ENCODE results near the gene IAPP.
"Not testable (repeated sequence)": the region's sequence is repeated elsewhere in the genome, so short reads cannot be mapped to it uniquely, and the experiment has no call there.

Gene IAPP

DNA sequence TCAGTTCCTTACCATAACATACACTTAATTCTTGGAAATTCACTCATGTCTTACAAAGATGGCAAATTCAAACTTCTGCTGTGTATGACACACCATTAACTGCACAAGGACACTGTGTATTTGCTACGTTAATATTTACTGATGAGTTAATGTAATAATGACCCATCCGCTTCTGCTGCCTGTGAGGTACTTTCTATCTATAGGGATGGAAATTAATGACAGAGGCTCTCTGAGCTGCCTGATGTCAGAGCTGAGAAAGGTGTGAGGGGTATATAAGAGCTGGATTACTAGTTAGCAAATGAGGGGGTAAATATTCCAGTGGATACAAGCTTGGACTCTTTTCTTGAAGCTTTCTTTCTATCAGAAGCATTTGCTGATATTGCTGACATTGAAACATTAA lies at the start of gene IAPP:
IAPP (plus strand) TSS at position 301 of the 400 bp plus-strand sequence. CDS start 450 bp downstream, outside the sequence.
- DNase-seq = no peak

DNA sequence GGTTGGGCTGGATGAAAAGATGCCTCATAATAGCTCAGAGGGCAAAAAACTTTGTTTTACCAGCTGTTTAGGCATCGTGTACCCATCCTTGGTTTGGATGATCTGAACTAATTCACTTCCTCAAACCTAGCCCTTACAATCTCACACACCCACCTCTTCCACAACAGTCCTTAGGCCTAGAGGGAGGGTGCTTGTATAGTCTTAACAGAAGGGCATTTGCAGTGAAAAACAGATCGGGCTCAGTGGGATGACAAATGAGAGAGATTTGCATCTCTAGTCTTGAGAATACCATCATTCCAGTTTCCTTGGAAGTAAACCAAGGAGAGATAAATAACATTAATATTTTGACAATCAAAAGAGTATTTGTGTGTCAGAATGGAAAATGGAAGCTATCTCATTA lies 49.0 kb upstream of the IAPP start:
- no peak for DNase-seq

DNA sequence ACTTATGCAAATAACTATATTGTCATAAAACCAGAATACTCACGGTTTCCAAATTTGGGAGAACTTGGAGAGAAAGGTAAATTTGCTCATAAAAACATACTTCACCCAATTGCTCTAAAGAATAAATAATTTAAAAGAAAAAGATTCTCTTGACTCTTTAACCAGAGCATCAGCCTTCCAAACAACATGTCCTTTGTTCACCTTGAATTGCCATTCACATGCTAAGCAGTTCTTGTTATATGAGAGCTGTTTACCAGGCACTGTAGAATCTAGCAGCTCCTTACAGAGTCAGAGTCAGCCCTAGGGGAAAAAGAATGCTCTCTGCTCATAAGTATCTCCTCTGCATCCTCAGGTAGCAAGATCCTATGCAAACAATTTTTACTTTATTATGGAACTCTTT lies 48.2 kb upstream of the IAPP start:
- no peak for DNase-seq

DNA sequence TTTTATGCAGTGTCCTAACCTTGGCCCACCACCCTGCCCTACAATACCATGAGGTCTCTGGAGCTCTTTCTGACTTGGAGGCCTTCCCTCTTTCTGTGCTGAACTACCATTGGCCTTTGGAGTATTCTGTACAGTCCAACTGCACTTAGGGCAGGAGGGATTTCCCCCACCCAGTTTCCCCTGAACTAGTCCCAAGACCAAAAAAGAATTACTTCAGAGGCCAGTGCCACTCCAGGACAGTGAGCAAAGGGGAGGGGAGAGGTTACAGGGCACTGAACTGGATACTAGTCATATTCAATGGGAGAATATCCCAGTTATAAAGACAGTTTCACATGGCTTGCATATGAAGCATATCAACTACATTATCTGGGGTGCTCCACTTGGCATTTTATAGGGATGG lies 44.1 kb upstream of the IAPP start:
- no peak for DNase-seq

DNA sequence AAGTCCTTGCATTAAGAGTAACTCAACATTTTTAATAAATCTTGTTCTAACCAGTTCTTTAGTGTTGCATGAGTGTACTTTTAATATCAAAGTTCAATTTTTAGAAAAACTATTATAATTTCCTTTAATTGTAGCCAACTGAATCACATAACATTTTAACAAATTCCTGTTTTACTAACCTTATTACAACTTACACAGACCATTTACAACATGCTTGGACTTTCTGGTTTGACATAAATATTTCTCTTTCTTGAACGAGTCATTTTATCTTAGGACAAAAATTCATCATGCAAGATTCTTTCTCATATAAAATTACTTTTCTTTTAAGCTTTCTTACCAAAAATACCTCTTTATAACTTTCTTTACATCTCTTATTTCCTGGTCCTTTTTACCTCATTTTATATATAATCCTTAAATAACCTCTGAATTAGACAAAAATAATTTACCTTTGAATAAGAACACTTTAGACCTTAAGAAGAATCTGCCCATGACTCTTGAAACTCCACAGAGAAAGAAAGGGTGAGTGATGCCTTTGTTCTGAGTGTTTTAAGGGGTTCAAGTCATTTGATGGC lies 41.9 kb upstream of the IAPP start:
- no peak for DNase-seq

DNA sequence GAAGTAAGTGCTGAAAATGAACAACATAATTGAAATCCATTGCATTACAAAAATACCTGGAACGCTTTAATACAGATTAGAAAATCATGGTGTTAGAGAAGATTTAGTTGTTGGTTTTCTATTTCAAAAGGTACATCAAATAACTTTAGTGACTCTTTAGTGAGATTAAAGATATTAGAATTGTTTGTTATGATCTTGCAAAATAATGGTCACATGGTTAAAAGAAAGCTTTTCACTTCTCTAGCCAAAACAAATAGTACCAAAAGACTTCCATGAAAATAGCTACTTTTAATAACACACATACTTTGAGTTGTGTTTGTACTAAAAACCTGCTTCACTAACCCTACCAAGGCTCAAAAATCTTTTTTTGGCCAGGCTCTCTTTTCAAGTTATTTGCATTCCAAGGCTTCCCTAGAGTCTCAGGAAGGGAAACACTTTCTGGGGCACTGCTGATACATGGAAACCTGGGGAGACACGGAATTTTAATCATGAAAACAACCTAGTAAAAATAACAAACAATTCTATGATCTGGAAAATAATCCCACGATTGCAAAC lies 37.9 kb upstream of the IAPP start, which contains the start of gene SLCO1A2:
SLCO1A2 (minus strand) TSS at position 147 of the 555 bp plus-strand sequence. CDS start 270 bp downstream, outside the sequence.
- no peak for DNase-seq

DNA sequence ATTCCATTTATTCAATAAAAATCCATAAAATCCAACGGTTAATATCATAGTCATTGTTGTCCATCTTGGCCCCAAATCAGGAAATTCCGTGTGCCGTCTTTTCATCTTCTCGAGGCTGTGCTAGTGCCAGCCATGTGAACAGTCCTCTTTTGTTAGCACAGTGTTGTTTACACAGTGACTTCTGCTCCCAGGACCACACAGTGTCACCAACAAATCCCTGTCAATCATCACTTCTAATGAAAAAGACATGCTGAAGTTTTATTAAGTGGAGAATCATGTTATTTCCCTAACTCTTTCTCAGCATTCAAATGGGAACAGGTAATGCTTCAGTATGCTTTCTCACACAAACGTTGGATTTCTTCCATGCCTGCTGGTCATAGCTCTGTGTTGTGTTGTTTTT lies 36.0 kb upstream of the IAPP start:
- DNase-seq = no peak

DNA sequence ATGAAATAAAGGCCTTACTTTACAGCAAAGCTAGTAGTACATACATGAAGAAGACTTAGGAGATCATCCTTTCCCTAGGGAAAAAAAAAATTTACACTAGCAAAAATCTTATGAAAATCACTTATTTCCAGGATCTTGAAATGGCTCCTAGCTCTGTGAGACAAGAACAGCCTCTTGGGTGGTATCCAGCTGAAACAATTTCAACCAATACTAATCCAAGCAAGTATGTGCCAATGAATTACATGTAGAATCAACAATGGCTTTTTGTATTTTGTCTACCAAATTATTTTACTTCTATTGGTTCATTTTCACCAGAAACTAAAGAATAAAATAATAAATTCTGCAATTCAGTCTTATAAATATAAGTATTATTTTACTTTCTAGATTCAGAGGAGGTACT lies 35.2 kb upstream of the IAPP start:
- DNase-seq = no peak

DNA sequence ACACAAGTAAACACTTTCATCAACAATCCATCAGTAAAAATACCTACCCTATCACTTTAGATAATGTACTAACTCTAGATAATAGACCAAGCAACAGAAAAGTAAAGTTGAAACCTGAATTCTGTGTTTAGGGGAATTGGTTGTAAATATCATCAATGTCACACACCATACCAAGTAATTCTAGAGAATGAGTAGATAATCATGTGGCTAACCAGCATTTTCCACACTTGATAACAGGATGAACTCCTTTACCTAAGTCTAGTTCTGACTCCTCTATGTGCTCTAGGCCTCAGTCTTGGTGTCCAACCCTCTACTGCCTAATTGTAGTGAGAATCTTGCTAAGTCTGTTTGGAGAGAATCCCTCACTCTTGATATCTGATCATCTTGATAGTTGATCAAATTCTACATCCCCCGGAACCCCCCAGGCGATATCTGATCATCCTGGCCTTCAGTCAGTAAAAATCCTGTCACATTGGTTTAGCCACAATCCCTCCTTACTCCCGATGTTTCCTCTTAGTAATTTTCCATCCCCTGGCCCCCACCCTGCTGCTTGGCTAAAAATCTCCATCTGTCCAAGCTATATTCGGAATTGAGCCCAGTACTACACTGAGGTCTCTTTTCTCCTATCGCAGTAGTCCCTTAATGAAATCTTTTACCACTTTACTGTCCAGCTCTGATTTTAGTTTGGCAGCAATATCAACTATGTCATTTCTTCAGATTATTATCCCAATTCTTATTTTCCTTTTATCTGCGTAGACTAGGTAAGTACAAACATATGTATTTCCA lies 34.5 kb upstream of the IAPP start:
- no peak for DNase-seq

DNA sequence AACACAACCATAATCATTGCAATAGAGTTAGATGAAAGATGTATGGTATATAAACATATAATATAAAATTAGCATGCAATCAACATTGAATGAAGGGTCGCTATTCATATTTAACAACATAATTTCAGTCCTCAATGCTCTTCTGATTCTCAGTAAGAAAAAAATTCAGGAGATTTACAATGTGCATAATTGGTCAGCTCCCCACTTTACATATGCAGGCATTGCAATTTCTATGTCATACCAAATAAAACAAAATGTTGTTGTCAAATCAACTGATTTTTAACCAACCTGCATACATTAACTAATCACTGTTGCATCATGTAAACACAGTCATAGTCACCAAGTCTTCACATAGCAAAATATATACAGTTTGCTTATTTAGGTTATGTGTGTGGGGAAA lies 32.8 kb upstream of the IAPP start:
- no peak for DNase-seq

DNA sequence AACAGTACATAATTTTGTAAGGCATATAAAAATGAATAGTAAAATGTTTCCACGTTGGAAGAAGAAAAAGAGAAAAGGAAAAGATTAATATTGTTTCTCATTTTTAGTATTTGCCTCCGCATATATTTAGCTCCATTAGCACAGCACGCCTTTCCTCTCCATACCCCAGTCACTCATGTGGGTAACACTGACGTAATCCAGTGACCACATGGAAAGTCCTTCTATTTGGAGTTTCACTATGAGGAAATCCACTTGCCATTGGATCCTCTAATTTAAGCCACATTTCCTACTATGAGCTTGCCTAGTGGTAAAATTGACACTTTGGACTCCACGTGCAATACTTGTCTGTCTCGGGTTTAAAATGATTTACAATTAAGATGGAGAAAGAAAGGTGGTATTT lies 32.3 kb upstream of the IAPP start:
- no peak for DNase-seq

DNA sequence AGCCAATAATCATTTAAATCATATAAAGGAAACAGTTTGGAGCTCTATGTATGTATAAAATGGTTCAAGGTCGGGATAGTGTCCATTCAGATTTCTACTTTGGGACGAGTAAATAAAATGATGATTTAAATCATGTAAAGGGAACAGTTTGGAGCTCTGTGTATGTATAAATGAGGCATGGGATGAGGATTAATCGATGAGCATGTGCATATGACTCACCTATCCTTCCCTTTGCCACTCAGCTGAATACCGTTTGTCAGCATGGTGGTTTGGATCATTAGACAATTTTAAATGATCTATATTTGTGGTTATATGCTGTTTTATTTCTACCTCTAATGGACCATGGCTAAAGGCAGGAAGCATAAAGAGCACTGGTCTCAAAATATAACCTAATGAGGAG lies 30.9 kb upstream of the IAPP start:
- no peak for DNase-seq

DNA sequence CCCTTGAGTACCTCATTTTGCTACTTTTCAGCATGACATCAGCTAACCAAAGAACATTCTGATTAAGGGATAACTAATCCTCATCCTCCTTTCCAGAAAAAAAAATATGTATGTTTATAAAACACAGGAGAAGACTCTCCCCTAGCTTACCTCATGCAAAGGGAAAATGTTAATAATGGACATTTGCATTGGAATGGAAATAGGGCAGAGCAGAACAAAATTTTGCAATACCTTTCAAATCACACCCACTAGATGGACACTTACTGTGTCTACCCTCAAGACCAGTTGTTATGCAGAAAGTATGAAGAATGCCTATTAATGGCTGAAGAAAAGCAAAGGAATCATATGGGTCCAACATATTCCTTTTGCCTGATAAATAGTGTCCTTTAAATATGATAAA lies 29.1 kb upstream of the IAPP start:
- DNase-seq = no peak

DNA sequence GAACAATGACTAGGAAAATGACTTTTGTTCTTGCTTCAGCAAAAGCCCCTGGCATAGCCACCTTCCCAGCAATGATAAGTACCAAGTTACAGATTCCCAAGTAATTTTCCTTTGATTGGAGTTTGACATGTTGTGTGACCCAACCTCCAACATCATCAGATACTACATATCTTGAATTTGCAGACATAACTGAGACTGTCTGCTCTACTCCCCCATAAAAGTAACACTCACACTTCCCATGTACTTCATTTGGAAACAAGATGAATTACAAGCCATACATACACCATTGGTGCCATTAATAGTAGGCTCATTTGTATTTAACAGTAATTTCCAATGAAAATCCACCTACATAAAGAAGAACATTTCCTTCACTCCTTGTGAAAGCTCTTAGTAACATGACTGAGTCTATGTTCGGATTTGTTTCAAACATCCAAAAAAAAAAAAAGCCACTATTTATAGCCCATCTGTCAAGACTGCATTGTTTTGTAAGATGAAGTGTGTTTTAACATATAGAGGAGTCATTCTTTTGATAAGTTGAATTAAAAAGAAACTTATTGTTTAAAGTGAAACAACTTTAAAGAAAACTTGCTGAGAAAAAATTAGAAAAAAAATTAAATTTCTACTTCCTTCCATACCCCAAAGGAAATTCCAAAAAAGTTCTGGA lies 26.0 kb upstream of the IAPP start:
- DNase-seq = no peak

DNA sequence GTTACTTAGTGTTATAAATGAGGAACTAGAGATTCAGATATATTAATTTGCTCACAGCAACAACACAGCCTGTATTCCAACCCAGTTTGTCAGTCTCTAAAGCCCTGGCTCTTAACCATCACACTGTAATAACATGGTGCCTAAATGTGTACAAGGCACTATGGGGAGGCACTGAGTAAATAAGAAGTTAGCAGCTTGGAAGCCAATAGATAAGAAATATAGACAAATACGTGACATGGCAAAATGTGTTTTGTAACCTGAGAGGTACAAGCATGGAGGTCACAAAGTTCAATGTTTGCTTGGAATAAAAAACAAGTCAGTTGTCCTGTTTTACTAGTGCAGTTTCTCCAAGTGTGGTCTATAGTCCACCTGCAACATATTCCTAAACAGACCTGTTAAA lies 21.7 kb upstream of the IAPP start:
- no peak for DNase-seq

DNA sequence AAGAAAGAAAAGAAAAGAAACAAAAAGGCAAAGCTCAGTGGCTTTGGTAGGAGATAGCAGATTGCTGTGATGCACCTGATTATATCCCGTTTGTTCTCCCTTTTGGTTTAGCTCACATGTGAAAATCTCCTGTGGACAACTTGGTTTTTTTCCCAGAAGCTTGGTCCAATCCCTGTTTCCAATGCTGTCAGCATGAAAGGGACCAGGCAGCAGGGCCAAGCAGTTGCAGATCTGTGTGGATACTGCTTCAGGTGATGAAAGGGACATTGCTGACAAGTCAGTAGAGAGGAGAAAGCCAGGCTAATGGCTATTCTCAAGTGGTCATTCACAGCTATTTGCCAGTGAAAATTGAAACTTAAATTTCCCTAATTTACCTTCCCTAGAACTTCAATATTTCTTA lies 19.2 kb upstream of the IAPP start:
- no peak for DNase-seq

DNA sequence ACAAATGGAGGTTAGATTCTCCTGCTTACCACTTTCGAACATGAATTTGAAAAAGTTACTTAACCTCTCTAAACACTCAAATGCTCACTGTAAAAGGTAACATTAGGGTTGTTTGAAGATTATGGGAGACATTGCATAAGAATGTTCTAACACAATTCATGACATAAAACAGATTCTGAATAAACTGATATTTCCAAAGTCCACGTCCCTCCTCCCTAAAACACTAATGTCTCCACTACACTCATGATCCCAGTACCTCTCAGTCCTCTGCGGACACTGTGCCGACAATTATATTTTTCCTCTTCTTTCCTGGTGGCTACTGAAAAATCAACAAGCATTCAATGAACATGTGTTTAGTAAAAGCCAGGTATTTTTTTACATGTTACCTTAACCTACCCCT lies 18.8 kb upstream of the IAPP start:
- no peak for DNase-seq

DNA sequence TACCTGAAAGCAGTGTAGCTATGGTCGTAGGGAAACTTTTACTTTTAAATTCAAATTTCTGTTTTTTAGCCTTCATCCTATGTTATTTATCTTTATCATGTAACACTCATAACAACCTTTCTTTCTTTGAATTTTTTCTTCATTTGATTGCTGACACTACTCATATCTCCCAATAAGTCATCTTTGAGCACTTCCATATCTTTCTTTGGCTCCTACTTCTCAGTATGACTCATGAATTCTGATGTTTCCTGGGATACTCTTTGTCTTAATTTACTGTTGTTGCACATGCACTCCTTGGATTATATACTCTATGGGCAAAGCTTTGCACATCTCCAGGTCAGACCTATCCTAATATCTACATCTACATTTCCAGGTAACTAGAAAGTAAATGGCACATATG lies 18.1 kb upstream of the IAPP start:
- peak; percentile 14 for DNase-seq

DNA sequence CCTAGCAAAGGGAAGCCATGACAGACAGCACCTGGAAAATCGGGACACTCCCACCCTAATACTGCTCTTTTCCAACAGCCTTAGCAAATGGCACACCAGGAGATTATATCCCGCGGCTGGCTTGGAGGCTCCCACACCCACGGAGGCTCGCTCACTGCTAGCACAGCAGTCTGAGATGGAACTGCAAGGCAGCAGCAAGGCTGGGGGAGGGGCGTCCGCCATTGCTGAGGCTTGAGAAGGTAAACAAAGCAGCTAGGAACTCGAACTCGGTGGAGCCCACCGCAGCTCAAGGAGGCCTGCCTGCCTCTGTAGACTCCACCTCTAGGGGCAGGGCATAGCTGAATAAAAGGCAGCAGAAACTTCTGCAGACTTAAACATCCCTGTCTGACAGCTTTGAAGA lies 12.1 kb upstream of the IAPP start:
- not testable (repeated sequence) for DNase-seq

DNA sequence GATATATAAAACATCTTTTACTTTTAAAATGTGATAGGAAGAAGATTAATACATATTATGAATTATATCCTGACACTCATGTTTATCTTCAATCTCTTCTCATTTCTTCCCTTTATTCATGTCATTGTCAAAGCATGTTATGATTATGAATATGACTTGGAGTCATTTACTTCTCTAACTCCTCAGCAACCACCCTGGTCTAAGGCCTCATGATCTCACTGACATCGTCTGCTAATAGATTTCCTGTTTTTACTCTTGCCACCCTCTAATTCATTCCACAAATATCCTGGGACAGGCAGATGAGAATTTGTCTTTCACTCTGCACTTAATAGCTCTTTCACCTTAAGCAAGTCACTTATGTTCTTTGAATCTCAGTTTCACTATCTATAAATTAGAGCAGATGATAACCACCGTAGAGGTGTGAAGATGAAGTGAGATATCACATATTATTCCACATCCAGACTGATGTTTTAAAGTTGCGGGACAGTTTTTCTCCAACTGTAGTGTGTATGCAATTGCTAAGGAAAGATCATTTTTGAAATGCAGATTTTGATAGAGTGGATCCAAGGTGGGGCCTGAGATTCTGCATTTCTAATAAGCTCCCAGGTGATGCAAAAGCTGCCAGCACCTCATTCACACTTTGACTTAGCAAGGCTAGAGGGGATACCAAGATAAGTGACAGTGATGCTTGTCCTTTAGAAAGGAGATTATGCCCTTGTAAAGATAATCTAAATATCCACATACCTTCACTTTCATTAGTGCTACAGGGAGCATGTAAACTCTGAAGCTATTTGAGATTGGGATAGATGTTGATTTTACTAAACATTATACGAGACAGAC lies 3.3 kb upstream of the IAPP start:
- no peak for DNase-seq

DNA sequence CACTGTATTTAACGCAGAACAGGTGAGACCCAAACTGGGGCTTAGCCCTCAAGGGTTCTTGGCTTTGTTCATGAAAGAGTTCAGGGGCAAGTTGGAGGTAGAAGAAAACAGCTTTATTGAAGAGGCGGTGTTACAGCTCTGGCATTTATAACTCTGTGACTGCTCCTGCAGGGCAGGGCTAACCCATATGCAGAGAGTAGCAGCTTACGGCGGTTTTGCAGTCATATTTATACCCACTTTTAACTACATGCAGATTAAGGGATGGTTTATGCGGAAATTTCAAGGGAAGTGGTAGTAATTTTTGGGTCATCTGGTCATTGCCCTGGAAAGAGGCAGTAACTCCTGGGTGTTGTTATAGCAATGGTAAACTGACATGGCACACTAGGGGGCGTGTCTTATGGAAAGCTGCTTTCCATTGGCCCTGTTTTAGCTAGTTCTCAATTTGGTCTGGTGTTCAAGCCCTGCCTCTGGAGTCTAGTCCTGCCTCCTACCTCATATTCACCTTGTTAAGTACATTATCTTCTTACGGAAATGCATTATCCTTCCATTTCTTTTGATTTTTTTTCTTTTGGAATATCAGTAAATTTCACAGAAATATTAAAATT lies 1.8 kb upstream of the IAPP start:
- no peak for DNase-seq

DNA sequence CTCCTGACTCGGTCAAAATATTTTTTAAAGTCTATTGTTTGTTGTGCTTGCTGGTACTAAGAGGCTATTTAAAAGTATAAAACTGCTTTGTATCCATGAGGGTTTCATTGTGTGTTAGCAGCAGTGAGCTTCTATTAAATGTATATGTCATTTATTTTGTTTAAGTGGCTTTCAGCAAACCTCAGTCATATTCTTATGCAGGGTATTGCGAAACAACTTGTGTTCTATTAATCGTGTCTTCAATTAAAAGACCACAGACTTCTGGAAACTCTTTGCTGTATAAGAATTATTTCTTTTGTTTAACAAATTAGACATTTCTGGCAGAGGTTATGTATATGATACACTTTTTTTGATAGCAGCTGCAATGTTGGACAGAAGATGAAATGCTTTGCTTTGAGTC lies 6.5 kb downstream of the IAPP start:
- DNase-seq = no peak

DNA sequence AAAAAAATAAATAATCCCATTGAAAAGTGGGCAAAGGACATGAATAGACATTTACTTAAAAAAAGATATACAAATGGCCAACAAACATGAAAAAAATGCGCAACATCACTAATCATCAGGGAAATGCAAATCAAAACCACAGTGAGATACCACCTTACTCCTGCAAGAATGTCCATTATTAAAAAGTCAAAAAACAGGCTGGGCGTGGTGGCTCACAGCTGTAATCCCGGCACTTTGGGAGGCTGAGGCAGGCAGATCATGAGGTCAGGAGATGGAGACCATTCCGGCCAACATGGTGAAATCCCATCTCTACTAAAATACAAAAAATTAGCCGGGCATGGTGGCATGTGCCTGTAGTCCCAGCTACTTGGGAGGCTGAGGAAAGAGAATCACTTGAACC lies 8.6 kb downstream of the IAPP start:
- DNase-seq = not testable (repeated sequence)

Data from HCEC 1CT (cell line).